Measurements from ENCODE around the gene PLCXD1.
A peak's percentile ranks its signal among the peaks of the same experiment; 100 is the strongest.
"Not testable (repeated sequence)": the region's sequence is repeated elsewhere in the genome, so short reads cannot be mapped to it uniquely, and the experiment has no call there.

The PLCXD1 gene

GRCh38 chrX:262381-262909, 18.7 kb upstream of the PLCXD1 start:
- no peak for DNase-seq (ENCODE audit: low read depth in 4 of 4, low spot score in 1 of 4)

- DNase-seq (ENCODE audit: low read depth in 4 of 4, low spot score in 1 of 4) = not testable (repeated sequence)
Measured at GRCh38 chrX:264006-264405, 17.2 kb upstream of the PLCXD1 start.

- no peak for DNase-seq (ENCODE audit: low read depth in 4 of 4, low spot score in 1 of 4)
Measured at GRCh38 chrX:264634-265455, 16.3 kb upstream of the PLCXD1 start.

GRCh38 chrX:265502-265901, 15.7 kb upstream of the PLCXD1 start:
- no peak for DNase-seq (ENCODE audit: low read depth in 4 of 4, low spot score in 1 of 4)

- no peak for DNase-seq (ENCODE audit: low read depth in 4 of 4, low spot score in 1 of 4)
Measured at GRCh38 chrX:267771-268261, 13.4 kb upstream of the PLCXD1 start.

- no peak for DNase-seq (ENCODE audit: low read depth in 4 of 4, low spot score in 1 of 4)
Measured at GRCh38 chrX:270848-271367, 10.3 kb upstream of the PLCXD1 start.

GRCh38 chrX:274904-275475, 6.2 kb upstream of the PLCXD1 start:
- no peak for DNase-seq (ENCODE audit: low read depth in 4 of 4, low spot score in 1 of 4)

- no peak for DNase-seq (ENCODE audit: low read depth in 4 of 4, low spot score in 1 of 4)
Measured at GRCh38 chrX:275476-275966, 5.7 kb upstream of the PLCXD1 start.

- DNase-seq (ENCODE audit: low read depth in 4 of 4, low spot score in 1 of 4) = peak in 1 of 4 experiments; percentile 42
Measured at GRCh38 chrX:275967-276580, 5.1 kb upstream of the PLCXD1 start.

GRCh38 chrX:276581-277201, 4.5 kb upstream of the PLCXD1 start:
- DNase-seq (ENCODE audit: low read depth in 4 of 4, low spot score in 1 of 4) = no peak

GRCh38 chrX:279757-280604, 1.2 kb upstream of the PLCXD1 start:
- not testable (repeated sequence) for DNase-seq (ENCODE audit: low read depth in 4 of 4, low spot score in 1 of 4)

- DNase-seq (ENCODE audit: low read depth in 4 of 4, low spot score in 1 of 4) = not testable (repeated sequence)
Measured at GRCh38 chrX:280722-281121, 459 bp upstream of the PLCXD1 start.

- not testable (repeated sequence) for DNase-seq (ENCODE audit: low read depth in 4 of 4, low spot score in 1 of 4)
Measured at GRCh38 chrX:282000-282681, 960 bp downstream of the PLCXD1 start.

- peak; percentile 76 to 89 (median 84) for DNase-seq (ENCODE audit: low read depth in 4 of 4, low spot score in 1 of 4)
Measured at GRCh38 chrX:283115-283845, 2.1 kb downstream of the PLCXD1 start.

- no peak for DNase-seq (ENCODE audit: low read depth in 4 of 4, low spot score in 1 of 4)
Measured at GRCh38 chrX:285076-285677, 4.0 kb downstream of the PLCXD1 start.

- DNase-seq (ENCODE audit: low read depth in 4 of 4, low spot score in 1 of 4) = no peak
Measured at GRCh38 chrX:287670-288069, 6.5 kb downstream of the PLCXD1 start.

- DNase-seq (ENCODE audit: low read depth in 4 of 4, low spot score in 1 of 4) = no peak
Measured at GRCh38 chrX:288561-288991, 7.4 kb downstream of the PLCXD1 start.

GRCh38 chrX:290476-291166, 9.4 kb downstream of the PLCXD1 start:
- no peak for DNase-seq (ENCODE audit: low read depth in 4 of 4, low spot score in 1 of 4)

All from stimulated activated CD4-positive, alpha-beta T cell treated with anti-CD3 and anti-CD28 coated beads, Interleukin-1b, Interleukin-23, amount 100 ng/mL, for 24 hours (primary cell).